Measurements from ENCODE around the gene AKT3. TPM values are rescaled to one million over a fixed set of nuclear protein-coding genes. Genes with fewer than 3 reads are reported as not detected.

AKT3 gene
- 52.0 and 58.4 TPM in 2 replicates for total RNA-seq

DNA sequence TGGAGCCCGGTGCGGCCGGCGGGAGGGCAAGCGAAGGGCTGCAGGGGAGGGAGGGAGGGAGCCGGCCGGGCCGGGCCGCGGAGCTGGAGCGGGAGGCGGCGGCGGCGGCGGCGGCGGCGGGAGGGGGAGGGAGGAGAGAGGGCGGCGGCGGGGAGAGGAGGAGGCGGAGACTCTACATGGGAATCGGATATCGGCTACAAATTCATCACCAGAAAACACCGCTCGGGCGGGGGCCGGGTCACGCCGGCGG, at the start of gene AKT3:
Gene AKT3, minus strand, starts transcription at position 42 of the 250 bp plus-strand sequence. CDS start 7,073 bp downstream, outside the sequence.

Other genes with a start within 250 kb of the AKT3 start
- 11.8 and 12.0 TPM in 2 replicates for gene ZBTB18, start 201.0 kb upstream of the AKT3 start, total RNA-seq